Fibroblast of lung (primary cell): Measurements from ENCODE around the gene VIPAS39.

Experiments used
- CTCF ChIP-seq, 2 donors: IDR thresholded peaks in 1 of 2; conservative IDR thresholded peaks in 1 of 2; 1 replicate in 1 of 2; 2 replicates in 1 of 2; pipeline ENCODE4 v1.5.1; 2011 to 2012; ENCODE audit warnings: low read length in 2 of 2, control low read depth in 1 of 2, inconsistent platforms in 1 of 2, low read depth in 1 of 2, mild to moderate bottlenecking in 1 of 2
- EZH2 ChIP-seq: IDR thresholded peaks from 2 replicates; pipeline ENCODE4 v1.5.1; 2012; ENCODE audit warnings: low read length, control low read depth, mild to moderate bottlenecking; ENCODE audit errors: missing control alignments

GRCh38 chr14:77488558-77488957, 31.2 kb upstream of the VIPAS39 start:
- TF ChIP-seq EZH2 = no peak
- no peak for TF ChIP-seq CTCF (conservative IDR thresholded peaks at IDR 0.05 in 1 of 2, IDR thresholded peaks at IDR 0.05 in 1 of 2; ENCODE audit: low read depth in 1 of 2, low read length in 2 of 2)
